HepG2 (cell line): Measurements from ENCODE around the gene TLK1. TPM values are rescaled to one million over a fixed set of nuclear protein-coding genes. Genes with fewer than 3 reads are reported as not detected.

Experiments
- ELF4 ChIP-seq: sonication (generic); formaldehyde crosslinking; IDR thresholded peaks from 2 replicates; pipeline ENCODE4 v1.5.0; 2020; ENCODE audit warnings: missing genetic modification reagents, mild to moderate bottlenecking, moderate library complexity, borderline replicate concordance
- FOSL2 ChIP-seq: sonication (generic); formaldehyde crosslinking; IDR thresholded peaks from 2 replicates; pipeline ENCODE4 v1.4.0; 2020; ENCODE audit warnings: missing genetic modification reagents
- GABPB1 ChIP-seq: IDR thresholded peaks from 2 replicates; pipeline ENCODE4 v1.6.1; 2016; ENCODE audit warnings: mild to moderate bottlenecking, missing genetic modification reagents, moderate library complexity, missing compliant biosample characterization
- HDAC6 ChIP-seq: fragments of 200-600 bp; sonication (generic); IDR thresholded peaks from 2 replicates; pipeline ENCODE4 v1.7.0; 2017; ENCODE audit warnings: mild to moderate bottlenecking, antibody characterized with exemption, low read length, low read depth
- HMGA1 ChIP-seq: sonication (generic); formaldehyde crosslinking; conservative IDR thresholded peaks from 2 replicates; pipeline ENCODE4 v1.4.0; 2020; ENCODE audit warnings: missing genetic modification reagents
- PAWR ChIP-seq: sonication (generic); formaldehyde crosslinking; IDR thresholded peaks from 2 replicates; pipeline ENCODE4 v1.4.0; 2020; ENCODE audit warnings: missing genetic modification reagents, mild to moderate bottlenecking, borderline replicate concordance
- SIN3B ChIP-seq: fragments of 150-350 bp; IDR thresholded peaks from 2 replicates; pipeline ENCODE4 v1.6.1; 2014; ENCODE audit warnings: low read length
- SRSF9 ChIP-seq: fragments of 200-400 bp; formaldehyde crosslinking; IDR thresholded peaks from 2 replicates; pipeline ENCODE4 v1.6.1; 2018; ENCODE audit warnings: borderline replicate concordance, mild to moderate bottlenecking, low read depth, low read length; ENCODE audit not compliant: insufficient read depth, poor library complexity, severe bottlenecking
- SRY ChIP-seq: sonication (generic); formaldehyde crosslinking; IDR thresholded peaks from 2 replicates; pipeline ENCODE4 v1.8.0; 2022; ENCODE audit warnings: mild to moderate bottlenecking, missing genetic modification reagents
- STAG1 ChIP-seq: sonication (generic); formaldehyde crosslinking; IDR thresholded peaks from 2 replicates; pipeline ENCODE4 v1.4.0; 2020; ENCODE audit warnings: missing genetic modification reagents
- ZFP36 ChIP-seq: fragments of 150-350 bp; IDR thresholded peaks from 2 replicates; pipeline ENCODE4 v1.6.1; 2018; ENCODE audit warnings: borderline replicate concordance, low read length, low read depth; ENCODE audit not compliant: partially characterized antibody
- ZMYM4 ChIP-seq: sonication (generic); formaldehyde crosslinking; IDR thresholded peaks from 2 replicates; pipeline ENCODE4 v1.8.1; 2023; ENCODE audit warnings: mild to moderate bottlenecking, missing genetic modification reagents
- ZNF138 ChIP-seq: sonication (generic); formaldehyde crosslinking; IDR thresholded peaks from 2 replicates; pipeline ENCODE4 v1.5.0; 2020; ENCODE audit warnings: mild to moderate bottlenecking, low read depth, missing genetic modification reagents
- ZNF317 ChIP-seq: sonication (generic); formaldehyde crosslinking; IDR thresholded peaks from 2 replicates; pipeline ENCODE4 v1.5.0; 2020; ENCODE audit warnings: mild to moderate bottlenecking, missing genetic modification reagents
- ZNF589 ChIP-seq: sonication (generic); formaldehyde crosslinking; conservative IDR thresholded peaks from 2 replicates; pipeline ENCODE4 v1.8.0; 2022; ENCODE audit warnings: mild to moderate bottlenecking, moderate library complexity, missing genetic modification reagents
- ZNF615 ChIP-seq: sonication (generic); formaldehyde crosslinking; IDR thresholded peaks from 2 replicates; pipeline ENCODE4 v1.5.0; 2020; ENCODE audit warnings: mild to moderate bottlenecking, missing genetic modification reagents, borderline replicate concordance
- ZNF639 ChIP-seq: conservative IDR thresholded peaks from 2 replicates; pipeline ENCODE4 v1.6.1; 2018; ENCODE audit warnings: missing genetic modification reagents
- ZNF772 ChIP-seq: sonication (generic); formaldehyde crosslinking; IDR thresholded peaks from 2 replicates; pipeline ENCODE4 v1.5.0; 2020; ENCODE audit warnings: mild to moderate bottlenecking, missing genetic modification reagents
- ZNF782 ChIP-seq: sonication (generic); formaldehyde crosslinking; IDR thresholded peaks from 2 replicates; pipeline ENCODE4 v1.4.0; 2020; ENCODE audit warnings: missing genetic modification reagents, mild to moderate bottlenecking, borderline replicate concordance
- ZNF784 ChIP-seq: sonication (generic); formaldehyde crosslinking; IDR thresholded peaks from 2 replicates; pipeline ENCODE4 v1.5.1; 2020; ENCODE audit warnings: missing genetic modification reagents, mild to moderate bottlenecking, borderline replicate concordance
- ZNF788 ChIP-seq: sonication (generic); formaldehyde crosslinking; IDR thresholded peaks from 2 replicates; pipeline ENCODE4 v1.5.0; 2020; ENCODE audit warnings: mild to moderate bottlenecking, missing genetic modification reagents, borderline replicate concordance
- polyA plus RNA-seq, 8 experiments: library from polyadenylated mRNA; depleted of rRNA in 3 of 8; stranded (reverse) in 7 of 8; unstranded in 1 of 8; fragments of >200 nt; fragmentation: Illumina TruSeq in 4 of 8; extraction: Trizol in 4 of 8; gene quantifications; 2 replicates each; pipeline versions ENCODE4 v1.2.1 to v1.2.3, GENCODE V29; 2011 to 2016; ENCODE audit warnings: low read depth in 4 of 8, missing spikeins in 1 of 8, mixed read lengths in 1 of 8; ENCODE audit not compliant: insufficient read depth in 1 of 8
- total RNA-seq, 5 experiments: library from RNA; depleted of rRNA; stranded (reverse); fragments of >200 nt; fragmentation: Illumina TruSeq; extraction: Trizol; gene quantifications; 2 replicates each; pipeline ENCODE4 v1.2.3, GENCODE V29; 2016; ENCODE audit warnings: low read depth in 1 of 5
- TF ChIP-seq, protein P1 (sequence below): sonication (generic); formaldehyde crosslinking; IDR thresholded peaks from 2 replicates; pipeline ENCODE4 v1.8.0; 2022; ENCODE audit warnings: mild to moderate bottlenecking, missing genetic modification reagents
- TF ChIP-seq, protein P2 (sequence below): sonication (generic); formaldehyde crosslinking; IDR thresholded peaks from 2 replicates; pipeline ENCODE4 v1.4.0; 2020; ENCODE audit warnings: missing genetic modification reagents, borderline replicate concordance
- TF ChIP-seq, protein P3 (sequence below): sonication (generic); formaldehyde crosslinking; IDR thresholded peaks from 2 replicates; pipeline ENCODE4 v1.4.0; 2020; ENCODE audit warnings: low read depth, mild to moderate bottlenecking, missing genetic modification reagents

Gene TLK1
- total and polyA plus RNA-seq, 2 of the 13 experiments (the other 11 are each of a cell fraction or from before 2014, with no cell fraction given) = 16.8 to 28.7 TPM

DNA sequence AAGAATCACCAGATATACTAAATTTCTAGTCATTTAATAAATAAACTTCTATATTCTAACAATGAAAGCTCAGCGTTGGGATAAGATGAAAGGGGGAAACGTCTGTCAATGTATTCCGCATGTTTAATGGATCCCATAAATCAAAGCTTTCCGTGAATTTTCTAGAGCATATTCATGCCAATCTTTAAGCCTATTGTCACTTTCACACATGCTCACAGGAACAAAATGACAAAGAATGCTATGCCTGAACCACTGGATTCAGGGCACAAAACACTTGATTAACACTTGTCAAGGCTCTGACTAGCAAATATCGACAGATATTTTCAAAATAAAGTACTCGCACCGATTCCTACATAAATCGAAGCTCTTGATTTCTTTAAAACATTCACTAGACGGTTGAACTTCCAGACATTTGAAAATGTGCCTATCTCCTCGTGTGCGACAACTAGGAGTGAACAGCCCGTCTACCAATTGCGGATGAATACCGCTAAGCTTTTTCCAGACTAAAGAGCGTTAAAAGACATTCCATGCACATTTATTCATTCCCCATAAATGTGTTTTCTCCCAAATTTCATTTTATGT is 1.8 kb downstream of the TLK1 start (continued):
- TF ChIP-seq, protein P1, sequence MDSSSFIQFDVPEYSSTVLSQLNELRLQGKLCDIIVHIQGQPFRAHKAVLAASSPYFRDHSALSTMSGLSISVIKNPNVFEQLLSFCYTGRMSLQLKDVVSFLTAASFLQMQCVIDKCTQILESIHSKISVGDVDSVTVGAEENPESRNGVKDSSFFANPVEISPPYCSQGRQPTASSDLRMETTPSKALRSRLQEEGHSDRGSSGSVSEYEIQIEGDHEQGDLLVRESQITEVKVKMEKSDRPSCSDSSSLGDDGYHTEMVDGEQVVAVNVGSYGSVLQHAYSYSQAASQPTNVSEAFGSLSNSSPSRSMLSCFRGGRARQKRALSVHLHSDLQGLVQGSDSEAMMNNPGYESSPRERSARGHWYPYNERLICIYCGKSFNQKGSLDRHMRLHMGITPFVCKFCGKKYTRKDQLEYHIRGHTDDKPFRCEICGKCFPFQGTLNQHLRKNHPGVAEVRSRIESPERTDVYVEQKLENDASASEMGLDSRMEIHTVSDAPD (CRISPR knock-in tag) = no peak
- no peak for TF ChIP-seq ZNF772
- no peak for TF ChIP-seq ZNF782 (CRISPR knock-in tag)
- TF ChIP-seq, protein P2, sequence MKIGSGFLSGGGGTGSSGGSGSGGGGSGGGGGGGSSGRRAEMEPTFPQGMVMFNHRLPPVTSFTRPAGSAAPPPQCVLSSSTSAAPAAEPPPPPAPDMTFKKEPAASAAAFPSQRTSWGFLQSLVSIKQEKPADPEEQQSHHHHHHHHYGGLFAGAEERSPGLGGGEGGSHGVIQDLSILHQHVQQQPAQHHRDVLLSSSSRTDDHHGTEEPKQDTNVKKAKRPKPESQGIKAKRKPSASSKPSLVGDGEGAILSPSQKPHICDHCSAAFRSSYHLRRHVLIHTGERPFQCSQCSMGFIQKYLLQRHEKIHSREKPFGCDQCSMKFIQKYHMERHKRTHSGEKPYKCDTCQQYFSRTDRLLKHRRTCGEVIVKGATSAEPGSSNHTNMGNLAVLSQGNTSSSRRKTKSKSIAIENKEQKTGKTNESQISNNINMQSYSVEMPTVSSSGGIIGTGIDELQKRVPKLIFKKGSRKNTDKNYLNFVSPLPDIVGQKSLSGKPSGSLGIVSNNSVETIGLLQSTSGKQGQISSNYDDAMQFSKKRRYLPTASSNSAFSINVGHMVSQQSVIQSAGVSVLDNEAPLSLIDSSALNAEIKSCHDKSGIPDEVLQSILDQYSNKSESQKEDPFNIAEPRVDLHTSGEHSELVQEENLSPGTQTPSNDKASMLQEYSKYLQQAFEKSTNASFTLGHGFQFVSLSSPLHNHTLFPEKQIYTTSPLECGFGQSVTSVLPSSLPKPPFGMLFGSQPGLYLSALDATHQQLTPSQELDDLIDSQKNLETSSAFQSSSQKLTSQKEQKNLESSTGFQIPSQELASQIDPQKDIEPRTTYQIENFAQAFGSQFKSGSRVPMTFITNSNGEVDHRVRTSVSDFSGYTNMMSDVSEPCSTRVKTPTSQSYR = no peak
- no peak for TF ChIP-seq SRY (CRISPR knock-in tag)
- TF ChIP-seq ZMYM4 (CRISPR knock-in tag) = no peak
- TF ChIP-seq ZFP36 = no peak
- no peak for TF ChIP-seq GABPB1 (CRISPR knock-in tag)
- TF ChIP-seq ZNF317 (CRISPR knock-in tag) = no peak
- TF ChIP-seq FOSL2 (CRISPR knock-in tag) = no peak
- no peak for TF ChIP-seq ZNF589 (CRISPR knock-in tag)
- TF ChIP-seq ZNF138 = no peak
- TF ChIP-seq HDAC6 = 0 out of 2 replicates have a peak, but pooled peaks have one; percentile 5
- TF ChIP-seq ZNF615 (CRISPR knock-in tag) = no peak
- TF ChIP-seq SIN3B = no peak; the same call in 1 of the 2 replicates
- TF ChIP-seq, protein P3, sequence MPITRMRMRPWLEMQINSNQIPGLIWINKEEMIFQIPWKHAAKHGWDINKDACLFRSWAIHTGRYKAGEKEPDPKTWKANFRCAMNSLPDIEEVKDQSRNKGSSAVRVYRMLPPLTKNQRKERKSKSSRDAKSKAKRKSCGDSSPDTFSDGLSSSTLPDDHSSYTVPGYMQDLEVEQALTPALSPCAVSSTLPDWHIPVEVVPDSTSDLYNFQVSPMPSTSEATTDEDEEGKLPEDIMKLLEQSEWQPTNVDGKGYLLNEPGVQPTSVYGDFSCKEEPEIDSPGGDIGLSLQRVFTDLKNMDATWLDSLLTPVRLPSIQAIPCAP (CRISPR knock-in tag) = no peak
- no peak for TF ChIP-seq STAG1 (CRISPR knock-in tag)
- no peak for TF ChIP-seq SRSF9
- TF ChIP-seq ZNF784 (CRISPR knock-in tag) = no peak
- TF ChIP-seq PAWR (CRISPR knock-in tag) = no peak
- no peak for TF ChIP-seq ZNF639 (CRISPR knock-in tag)
- TF ChIP-seq ELF4 (CRISPR knock-in tag) = no peak
- no peak for TF ChIP-seq ZNF788 (CRISPR knock-in tag)
- no peak for TF ChIP-seq HMGA1 (CRISPR knock-in tag)
